Mucosa of descending colon (tissue), 3 donors: ENCODE results near the gene STRA6. TPM values are rescaled to one million over a fixed set of nuclear protein-coding genes. Genes with fewer than 3 reads are reported as not detected.

ENCODE experiments used
- ATAC-seq: fragments of 200-7000 bp; cut with Tn5 transposase; one replicate; pipeline ENCODE4 v1.9.1; 2020; ENCODE audit warnings: mild to moderate bottlenecking, moderate library complexity
- DNase-seq, 3 donors: peaks; one replicate each; pipeline ENCODE4 v3.0.0-alpha.2; 2020
- H3K36me3 ChIP-seq: fragments of 200-600 bp; one replicate; pipeline ENCODE4 v1.8.0; 2021; ENCODE audit warnings: low read depth, mild to moderate bottlenecking
- H3K4me1 ChIP-seq: fragments of 200-600 bp; one replicate; pipeline ENCODE4 v1.8.0; 2021; ENCODE audit warnings: low read depth, mild to moderate bottlenecking
- H3K4me3 ChIP-seq: fragments of 200-600 bp; one replicate; pipeline ENCODE4 v1.8.0; 2021; ENCODE audit warnings: mild to moderate bottlenecking
- H3K9me3 ChIP-seq: fragments of 200-600 bp; one replicate; pipeline ENCODE4 v1.8.0; 2021; ENCODE audit warnings: mild to moderate bottlenecking
- CTCF ChIP-seq: fragments of 200-600 bp; IDR thresholded peaks from one replicate; pipeline ENCODE4 v1.8.0; 2022; ENCODE audit warnings: antibody characterized with exemption, mild to moderate bottlenecking
- intact Hi-C, 2 donors: fragments of 100-400 bp; cut with DNase I in 1 of 2; cut with micrococcal nuclease in 1 of 2; formaldehyde crosslinking; loops; one replicate each; pipeline versions ENCODE4 v1.11.0 to v1.11.1; 2022; cut with DNase I, micrococcal nuclease
- total RNA-seq, 3 donors: library from RNA; stranded (reverse); fragmentation: NEBNext Ultra II Directional in 2 of 3; extraction: Animal tissue kit (Norgen Biotek cat#: 25700) in 2 of 3; gene quantifications; one replicate each; pipeline versions ENCODE4 v1.2.1 to v1.2.4, GENCODE V29; 2021 to 2023
- donor health status: DM: no; HTN: no; CAD: no; lungs with moderate emphysema.
- donor health status: DM: no; HTN: no; CAD: no.
- donor health status: DM: no; HTN: yes; CAD: no.

Gene STRA6
- total RNA-seq, 3 donors from 2014 or later: 0.35 TPM; not detected in 2

GRCh38 chr15:74132681-74133651, 69.6 kb downstream of the STRA6 start:
- DNase-seq (no peak), ATAC-seq (no peak)
- intact Hi-C loops: no loop called here
- no peak for TF ChIP-seq CTCF
- Histone ChIP-seq H3K9me3 (no peaks in the 10 kb centered on the region), H3K4me3 (no peak overlapping the region), H3K36me3 (no peaks in the 10 kb centered on the region), H3K4me1 (peaks cover 9% of the 10 kb centered on the region)

GRCh38 chr15:74131628-74132413, 70.8 kb downstream of the STRA6 start:
- DNase-seq: no peak
- peaks cover 14% of the 10 kb centered on the region for H3K4me1 ChIP-seq
- no peak for ATAC-seq
- H3K36me3 ChIP-seq: no peaks in the 10 kb centered on the region
- intact Hi-C loops: no loop called here
- no peak for TF ChIP-seq CTCF
- no peak overlapping the region for H3K4me3 ChIP-seq
- H3K9me3 ChIP-seq: no peaks in the 10 kb centered on the region

DNA sequence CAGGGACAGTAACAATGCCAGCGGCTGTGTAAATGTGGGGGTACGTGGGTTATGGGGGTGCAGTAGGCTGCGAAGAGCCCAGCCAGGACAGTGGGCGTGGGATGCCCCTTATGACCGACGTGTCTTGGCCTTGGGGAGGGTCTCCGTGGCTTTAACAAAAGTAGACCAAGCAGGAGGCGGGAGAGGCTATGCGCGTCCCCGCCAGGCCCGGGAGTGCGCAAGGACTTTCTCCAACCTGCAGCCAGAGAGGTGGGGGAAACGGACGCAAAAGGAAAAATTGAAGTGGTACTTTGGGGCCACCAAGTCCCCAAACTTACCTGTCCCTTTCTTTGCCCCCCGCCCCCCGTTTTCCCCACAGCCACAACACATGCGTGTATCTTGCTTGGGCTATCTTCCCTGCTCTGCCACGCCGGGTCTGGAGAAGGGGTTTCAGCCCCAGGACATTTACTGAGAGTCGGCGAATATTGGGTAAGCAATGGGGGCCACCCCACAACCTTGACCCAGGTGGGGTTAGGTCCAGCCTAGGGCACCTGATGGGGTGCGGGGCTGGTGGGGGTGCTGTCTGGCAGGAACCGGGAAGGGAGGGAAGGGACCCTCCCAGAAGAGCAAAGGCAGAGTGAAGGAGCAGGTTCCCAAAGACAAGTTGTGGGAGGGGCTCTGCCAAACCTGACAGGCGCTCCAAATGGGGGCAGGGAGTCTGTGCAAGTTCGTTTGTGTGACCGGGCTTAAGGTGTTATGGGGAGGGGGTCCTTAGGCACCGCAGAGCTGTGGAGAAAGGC, 71.5 kb downstream of the STRA6 start:
- DNase-seq (no peak), ATAC-seq (no peak)
- intact Hi-C loops: no loop called here
- Histone ChIP-seq H3K4me3 (no peak overlapping the region), H3K36me3 (no peaks in the 10 kb centered on the region), H3K4me1 (peaks cover 10% of the 10 kb centered on the region), H3K9me3 (no peaks in the 10 kb centered on the region)
- no peak for TF ChIP-seq CTCF

DNA sequence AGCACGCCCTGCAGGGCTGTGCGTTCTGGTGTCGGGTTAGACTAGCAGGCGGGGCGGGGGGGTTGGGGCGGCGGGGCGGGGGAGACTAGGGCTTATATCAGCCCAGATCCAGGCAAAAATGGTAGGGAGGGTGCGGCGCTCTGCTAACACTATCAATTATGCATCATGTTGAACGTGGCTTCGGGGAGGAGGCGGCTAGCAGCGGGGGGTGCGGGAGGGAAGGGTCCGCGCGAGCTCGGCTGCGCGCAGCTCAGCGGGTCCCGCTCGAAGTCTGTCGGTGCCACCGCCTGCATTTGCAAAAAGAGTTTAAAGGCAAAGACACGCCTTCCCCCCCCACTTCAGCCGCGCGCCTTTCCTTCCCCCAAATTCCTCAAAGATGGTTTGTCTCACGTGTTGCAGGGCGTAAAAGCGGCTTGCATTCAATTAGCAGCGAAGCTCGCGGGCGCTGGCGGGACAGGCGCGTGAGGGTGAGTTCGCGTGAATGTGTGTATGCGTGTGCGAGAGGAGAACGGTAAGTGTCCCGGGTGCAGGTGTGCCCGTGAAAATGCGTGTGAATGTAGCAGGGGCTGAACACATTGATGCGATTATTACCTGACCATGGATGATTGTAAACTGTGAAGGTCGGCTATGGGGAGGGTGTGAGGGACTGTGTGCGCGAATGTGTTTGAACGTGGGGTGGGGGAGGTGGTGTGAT, 72.3 kb downstream of the STRA6 start, which contains the start of gene ISLR2:
TSS of gene ISLR2 (plus strand) at position 432 of the 694 bp plus-strand sequence. CDS start 2,169 bp downstream, outside the sequence.
- H3K4me3 ChIP-seq: no peak within 1 kb of the TSS
- intact Hi-C loops: no loop called here
- no peak for TF ChIP-seq CTCF
- H3K9me3 ChIP-seq: no peaks in the 10 kb centered on the region
- peaks cover 8% of the 10 kb centered on the region for H3K4me1 ChIP-seq
- H3K36me3 ChIP-seq: no peaks in the 10 kb centered on the region
- no peak for DNase-seq
- ATAC-seq: no peak
